LNCaP clone FGC (cell line): Measurements from ENCODE around the gene TGFBRAP1.

ENCODE experiments used
- DNase-seq: peaks from one replicate; pipeline ENCODE4 v3.0.0-alpha.2; 2011; ENCODE audit warnings: low read depth
- H3K4me3 ChIP-seq: 2 replicates; pipeline ENCODE4 v1.5.1; 2011; ENCODE audit warnings: mild to moderate bottlenecking, low read depth, low read length, control low read depth
- TF ChIP-seq, protein P1 (sequence below): IDR thresholded peaks from 2 replicates; pipeline ENCODE4 v1.5.1; 2012; ENCODE audit warnings: mild to moderate bottlenecking; ENCODE audit not compliant: control insufficient read depth, insufficient read depth; ENCODE audit errors: extremely low read depth

The TGFBRAP1 gene

DNA sequence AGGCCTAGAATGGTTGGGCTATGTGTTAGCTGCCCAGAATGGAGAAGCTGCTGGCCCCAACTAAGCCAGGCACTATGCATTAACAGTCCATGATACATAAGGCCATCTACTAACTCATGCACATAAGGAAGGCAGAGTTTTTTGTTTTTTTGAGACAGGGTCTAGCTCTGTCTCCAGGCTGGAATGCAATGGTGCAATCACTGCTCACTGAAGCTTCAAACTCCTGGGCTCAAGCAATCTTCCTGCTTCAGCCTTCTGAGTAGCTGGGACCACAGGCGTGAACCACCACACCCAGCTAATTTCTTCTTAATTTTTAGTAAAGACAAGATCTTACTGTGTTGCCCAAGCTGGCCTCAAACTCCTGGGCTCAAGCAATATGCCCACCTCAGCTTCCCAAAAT lies 50.4 kb downstream of the TGFBRAP1 start:
- TF ChIP-seq, protein P1, sequence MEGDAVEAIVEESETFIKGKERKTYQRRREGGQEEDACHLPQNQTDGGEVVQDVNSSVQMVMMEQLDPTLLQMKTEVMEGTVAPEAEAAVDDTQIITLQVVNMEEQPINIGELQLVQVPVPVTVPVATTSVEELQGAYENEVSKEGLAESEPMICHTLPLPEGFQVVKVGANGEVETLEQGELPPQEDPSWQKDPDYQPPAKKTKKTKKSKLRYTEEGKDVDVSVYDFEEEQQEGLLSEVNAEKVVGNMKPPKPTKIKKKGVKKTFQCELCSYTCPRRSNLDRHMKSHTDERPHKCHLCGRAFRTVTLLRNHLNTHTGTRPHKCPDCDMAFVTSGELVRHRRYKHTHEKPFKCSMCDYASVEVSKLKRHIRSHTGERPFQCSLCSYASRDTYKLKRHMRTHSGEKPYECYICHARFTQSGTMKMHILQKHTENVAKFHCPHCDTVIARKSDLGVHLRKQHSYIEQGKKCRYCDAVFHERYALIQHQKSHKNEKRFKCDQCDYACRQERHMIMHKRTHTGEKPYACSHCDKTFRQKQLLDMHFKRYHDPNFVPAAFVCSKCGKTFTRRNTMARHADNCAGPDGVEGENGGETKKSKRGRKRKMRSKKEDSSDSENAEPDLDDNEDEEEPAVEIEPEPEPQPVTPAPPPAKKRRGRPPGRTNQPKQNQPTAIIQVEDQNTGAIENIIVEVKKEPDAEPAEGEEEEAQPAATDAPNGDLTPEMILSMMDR, result no peak
- no peak for DNase-seq
- no peak overlapping the region for H3K4me3 ChIP-seq

DNA sequence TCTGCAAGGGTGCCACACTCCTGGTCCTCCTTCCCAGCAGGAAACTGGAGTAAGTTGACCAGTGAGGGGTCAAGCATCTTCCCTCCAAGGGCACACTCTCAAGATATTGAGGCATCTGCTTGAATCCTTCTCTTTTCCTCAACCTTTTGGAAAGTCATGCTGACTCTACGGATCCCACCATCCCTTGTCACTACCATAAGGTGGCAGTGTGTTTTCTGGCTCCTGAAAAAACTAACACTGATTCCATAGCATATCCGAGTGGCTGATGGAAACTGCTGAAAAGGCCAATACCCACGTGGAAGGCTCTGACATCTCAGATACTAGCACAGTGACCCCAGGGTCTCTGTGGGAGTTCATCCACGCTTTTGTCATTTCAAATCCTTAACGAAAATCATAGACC lies 50.9 kb downstream of the TGFBRAP1 start:
- TF ChIP-seq, protein P1, result no peak
- DNase-seq, result no peak
- H3K4me3 ChIP-seq, result no peak overlapping the region

DNA sequence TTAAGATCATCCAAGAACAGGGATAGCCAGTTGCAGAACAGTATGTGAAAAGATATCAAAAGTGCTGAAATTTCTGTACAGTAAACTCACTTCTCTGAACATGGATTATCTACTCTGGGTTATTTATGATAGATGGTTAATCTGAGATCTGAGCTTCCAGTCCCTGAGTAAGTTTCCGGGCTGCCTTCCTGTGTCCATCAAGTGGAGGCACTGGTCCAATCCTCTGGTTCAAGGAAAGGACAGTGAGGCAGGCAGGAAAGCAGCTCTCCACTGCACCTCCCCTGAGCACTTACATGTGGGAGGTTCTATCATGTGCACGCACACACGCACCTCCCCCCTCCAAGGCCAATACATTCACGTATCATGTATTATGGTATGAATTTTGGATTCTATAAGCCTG lies 55.5 kb downstream of the TGFBRAP1 start:
- TF ChIP-seq, protein P1, result no peak
- DNase-seq, result no peak
- H3K4me3 ChIP-seq, result no peak overlapping the region

DNA sequence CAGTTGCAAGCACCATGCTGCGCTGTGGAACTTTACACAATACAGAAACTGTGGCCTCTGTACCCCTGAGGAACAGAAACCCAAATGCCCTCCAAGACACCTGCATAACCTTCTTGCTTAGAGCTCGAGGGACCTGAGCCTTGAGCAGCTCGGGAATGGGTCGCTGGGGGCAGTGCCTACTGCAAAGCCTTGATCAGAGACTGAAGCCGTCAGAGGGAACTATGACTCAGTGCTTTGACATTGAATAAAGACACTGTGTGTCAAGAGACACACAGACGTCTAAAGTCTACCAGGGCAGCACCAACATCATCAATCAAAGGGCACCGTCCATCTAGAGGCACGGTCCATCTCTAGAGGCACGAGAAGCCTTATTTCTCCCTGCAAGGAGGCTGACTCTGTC lies 57.4 kb downstream of the TGFBRAP1 start:
- no peak overlapping the region for H3K4me3 ChIP-seq
- no peak for DNase-seq
- TF ChIP-seq, protein P1, result no peak

DNA sequence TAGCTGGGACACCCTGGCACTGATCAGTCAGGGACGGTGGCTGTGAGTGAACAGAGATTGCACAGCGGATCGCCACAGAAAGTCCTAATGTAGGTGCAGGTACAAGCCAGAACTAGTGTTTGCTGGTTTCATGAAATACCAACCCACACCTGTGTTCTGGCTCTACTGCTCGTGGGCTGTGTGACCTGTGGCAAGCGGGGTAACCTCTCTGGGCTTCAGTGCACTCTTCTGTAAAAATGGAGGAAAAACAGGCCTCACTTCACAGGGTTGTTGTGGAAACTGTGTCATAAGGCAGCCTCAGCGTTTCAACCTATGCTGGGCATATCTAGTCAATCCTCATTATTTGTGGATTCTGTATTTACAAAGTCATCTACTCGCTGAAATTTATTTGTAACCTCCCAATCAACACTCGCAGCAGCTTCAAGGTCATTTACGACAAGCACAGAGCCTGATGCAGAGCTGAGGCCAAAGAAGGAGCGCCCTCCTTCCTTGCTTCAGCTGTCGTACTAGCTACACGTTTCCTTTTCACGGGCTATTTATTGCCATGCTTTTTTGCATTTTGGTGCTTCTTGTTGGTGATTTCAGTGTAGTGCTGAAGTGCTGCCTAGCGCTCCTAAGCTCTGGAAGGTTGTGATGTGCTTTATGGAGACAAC lies 58.0 kb downstream of the TGFBRAP1 start:
- no peak overlapping the region for H3K4me3 ChIP-seq
- DNase-seq, result no peak
- TF ChIP-seq, protein P1, result no peak

DNA sequence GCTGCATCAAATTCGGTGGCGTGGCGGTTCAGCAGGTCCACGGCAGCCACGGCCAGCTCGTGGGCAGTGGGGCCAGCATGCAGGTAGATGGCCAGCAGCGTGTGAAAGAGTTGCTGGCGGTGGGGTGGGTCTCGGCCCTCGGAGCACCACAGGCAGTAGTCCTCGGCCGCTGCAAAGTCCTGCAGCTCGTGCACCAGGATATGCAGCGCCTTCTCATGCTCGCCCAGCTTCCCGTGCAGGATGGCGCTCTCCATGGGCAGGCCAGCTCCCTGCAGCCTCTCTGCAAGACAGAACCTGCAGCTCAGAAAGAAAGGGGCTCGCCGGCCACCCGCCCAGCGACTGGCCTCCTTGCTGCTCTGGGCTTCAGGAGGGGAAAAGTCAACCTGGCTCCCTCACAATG lies 60.1 kb downstream of the TGFBRAP1 start:
- no peak overlapping the region for H3K4me3 ChIP-seq
- TF ChIP-seq, protein P1, result no peak
- no peak for DNase-seq

DNA sequence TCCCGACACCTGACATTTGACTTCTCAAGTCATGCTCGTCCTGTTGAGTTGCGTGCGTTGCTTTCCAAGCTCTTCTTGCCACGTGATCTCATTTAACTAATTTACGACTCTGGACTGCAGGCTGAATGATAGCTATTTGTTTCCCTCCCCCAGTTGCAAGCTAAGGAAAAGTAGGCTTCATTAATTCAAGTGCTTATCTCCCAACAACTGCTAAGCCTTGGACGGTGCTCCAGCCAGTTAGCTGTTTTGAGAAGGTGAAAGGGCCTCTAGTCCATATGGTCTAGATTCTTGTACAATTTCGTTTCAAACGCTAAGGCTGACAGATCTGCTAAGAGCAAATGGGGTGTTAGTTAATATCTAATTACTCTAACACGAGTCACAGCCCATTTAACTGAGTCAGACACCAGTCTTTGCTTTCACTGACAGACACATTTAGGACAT lies 66.9 kb downstream of the TGFBRAP1 start:
- TF ChIP-seq, protein P1, result no peak
- H3K4me3 ChIP-seq, result no peak overlapping the region
- DNase-seq, result no peak
